ENCODE measurements around the gene NCEH1. TPM values are rescaled to one million over a fixed set of nuclear protein-coding genes. Genes with fewer than 3 reads are reported as not detected.
A peak's percentile ranks its signal among the peaks of the same experiment; 100 is the strongest.

Gene NCEH1
- total RNA-seq, 1 experiment from 2014 or later: 4.7 TPM

GRCh38 chr3:172678068-172678467 is 32.8 kb downstream of the NCEH1 start:
- Histone ChIP-seq H3K9me2 (replicated peaks; ENCODE audit: insufficient read depth, low read length) (no peaks in the 10 kb centered on the region), H3K9me3 (ENCODE audit: low read length) (no peaks in the 10 kb centered on the region), H3K36me3 (ENCODE audit: insufficient read depth, low read length) (no peaks in the 10 kb centered on the region), H2AFZ (ENCODE audit: low read length) (no peak overlapping the region), H3K4me1 (ENCODE audit: low read length) (no peaks in the 10 kb centered on the region), H3K79me2 (ENCODE audit: low read length) (no peaks in the 10 kb centered on the region), H3K27ac (ENCODE audit: low read length) (no peak overlapping the region), H4K20me1 (ENCODE audit: insufficient read depth, low read depth, low read length) (peaks cover 5% of the 10 kb centered on the region; the same call in 1 of the 2 replicates), H3K4me3 (ENCODE audit: low read length) (no peak overlapping the region), H3K4me2 (ENCODE audit: low read depth, low read length, poor library complexity, severe bottlenecking) (no peak overlapping the region), H3K9ac (ENCODE audit: low read length) (no peak overlapping the region), H3K27me3 (ENCODE audit: low read length) (no peaks in the 10 kb centered on the region)
- no peak for DNase-seq

- no peaks in the 10 kb centered on the region for H3K36me3 ChIP-seq (ENCODE audit: insufficient read depth, low read length)
- H4K20me1 ChIP-seq (ENCODE audit: insufficient read depth, low read depth, low read length): peaks cover 10% of the 10 kb centered on the region
- H3K27ac ChIP-seq (ENCODE audit: low read length): no peak overlapping the region
- no peak overlapping the region for H2AFZ ChIP-seq (ENCODE audit: low read length)
- no peak overlapping the region for H3K9ac ChIP-seq (ENCODE audit: low read length)
- no peaks in the 10 kb centered on the region for H3K79me2 ChIP-seq (ENCODE audit: low read length)
- H3K4me2 ChIP-seq (ENCODE audit: low read depth, low read length, poor library complexity, severe bottlenecking): no peak overlapping the region
- no peak for DNase-seq
- no peaks in the 10 kb centered on the region for H3K9me2 ChIP-seq (replicated peaks; ENCODE audit: insufficient read depth, low read length)
- H3K4me1 ChIP-seq (ENCODE audit: low read length): no peaks in the 10 kb centered on the region
- H3K9me3 ChIP-seq (ENCODE audit: low read length): no peaks in the 10 kb centered on the region
- no peaks in the 10 kb centered on the region for H3K27me3 ChIP-seq (ENCODE audit: low read length)
- H3K4me3 ChIP-seq (ENCODE audit: low read length): no peak overlapping the region
These were observed 34.5 kb downstream of the NCEH1 start for GRCh38 chr3:172676196-172676922.

- Histone ChIP-seq H3K79me2 (ENCODE audit: low read length) (no peaks in the 10 kb centered on the region), H3K4me2 (ENCODE audit: low read depth, low read length, poor library complexity, severe bottlenecking) (no peak overlapping the region), H4K20me1 (ENCODE audit: insufficient read depth, low read depth, low read length) (peaks cover 10% of the 10 kb centered on the region), H3K27ac (ENCODE audit: low read length) (no peak overlapping the region), H2AFZ (ENCODE audit: low read length) (no peak overlapping the region), H3K27me3 (ENCODE audit: low read length) (no peaks in the 10 kb centered on the region), H3K36me3 (ENCODE audit: insufficient read depth, low read length) (no peaks in the 10 kb centered on the region), H3K4me1 (ENCODE audit: low read length) (no peaks in the 10 kb centered on the region), H3K9ac (ENCODE audit: low read length) (no peak overlapping the region), H3K4me3 (ENCODE audit: low read length) (no peak overlapping the region), H3K9me2 (replicated peaks; ENCODE audit: insufficient read depth, low read length) (no peaks in the 10 kb centered on the region), H3K9me3 (ENCODE audit: low read length) (no peaks in the 10 kb centered on the region)
- DNase-seq: peak; percentile 83
These were observed 35.2 kb downstream of the NCEH1 start for GRCh38 chr3:172675441-172676193.

GRCh38 chr3:172673210-172673679 is 37.6 kb downstream of the NCEH1 start:
- H3K9ac ChIP-seq (ENCODE audit: low read length): no peak overlapping the region
- H3K9me3 ChIP-seq (ENCODE audit: low read length): no peaks in the 10 kb centered on the region
- H3K4me3 ChIP-seq (ENCODE audit: low read length): no peak overlapping the region
- no peaks in the 10 kb centered on the region for H3K27me3 ChIP-seq (ENCODE audit: low read length)
- no peaks in the 10 kb centered on the region for H3K36me3 ChIP-seq (ENCODE audit: insufficient read depth, low read length)
- H3K79me2 ChIP-seq (ENCODE audit: low read length): no peaks in the 10 kb centered on the region
- no peak overlapping the region for H2AFZ ChIP-seq (ENCODE audit: low read length)
- peak; percentile 89 for DNase-seq
- no peak overlapping the region for H3K4me2 ChIP-seq (ENCODE audit: low read depth, low read length, poor library complexity, severe bottlenecking)
- H3K4me1 ChIP-seq (ENCODE audit: low read length): peaks cover 6% of the 10 kb centered on the region
- H4K20me1 ChIP-seq (ENCODE audit: insufficient read depth, low read depth, low read length): peaks cover 10% of the 10 kb centered on the region
- H3K9me2 ChIP-seq (replicated peaks; ENCODE audit: insufficient read depth, low read length): no peaks in the 10 kb centered on the region
- no peak overlapping the region for H3K27ac ChIP-seq (ENCODE audit: low read length)

GRCh38 chr3:172669021-172669420 is 41.8 kb downstream of the NCEH1 start:
- no peaks in the 10 kb centered on the region for H3K9me3 ChIP-seq (ENCODE audit: low read length)
- no peaks in the 10 kb centered on the region for H3K36me3 ChIP-seq (ENCODE audit: insufficient read depth, low read length)
- H4K20me1 ChIP-seq (ENCODE audit: insufficient read depth, low read depth, low read length): peaks cover 5% of the 10 kb centered on the region; the same call in 1 of the 2 replicates
- no peak overlapping the region for H3K9ac ChIP-seq (ENCODE audit: low read length)
- H2AFZ ChIP-seq (ENCODE audit: low read length): no peak overlapping the region
- peaks cover 14% of the 10 kb centered on the region for H3K4me1 ChIP-seq (ENCODE audit: low read length)
- no peaks in the 10 kb centered on the region for H3K79me2 ChIP-seq (ENCODE audit: low read length)
- no peak overlapping the region for H3K4me3 ChIP-seq (ENCODE audit: low read length)
- H3K27ac ChIP-seq (ENCODE audit: low read length): no peak overlapping the region
- H3K4me2 ChIP-seq (ENCODE audit: low read depth, low read length, poor library complexity, severe bottlenecking): no peak overlapping the region
- H3K9me2 ChIP-seq (replicated peaks; ENCODE audit: insufficient read depth, low read length): no peaks in the 10 kb centered on the region
- no peaks in the 10 kb centered on the region for H3K27me3 ChIP-seq (ENCODE audit: low read length)
- no peak for DNase-seq

- Histone ChIP-seq H3K4me1 (ENCODE audit: low read length) (peaks cover 14% of the 10 kb centered on the region), H3K27ac (ENCODE audit: low read length) (no peak overlapping the region), H3K9ac (ENCODE audit: low read length) (no peak overlapping the region), H3K79me2 (ENCODE audit: low read length) (no peaks in the 10 kb centered on the region), H3K9me3 (ENCODE audit: low read length) (no peaks in the 10 kb centered on the region), H2AFZ (ENCODE audit: low read length) (no peak overlapping the region), H3K4me2 (ENCODE audit: low read depth, low read length, poor library complexity, severe bottlenecking) (no peak overlapping the region), H3K27me3 (ENCODE audit: low read length) (no peaks in the 10 kb centered on the region), H3K36me3 (ENCODE audit: insufficient read depth, low read length) (no peaks in the 10 kb centered on the region), H3K4me3 (ENCODE audit: low read length) (no peak overlapping the region), H4K20me1 (ENCODE audit: insufficient read depth, low read depth, low read length) (no peaks in the 10 kb centered on the region; the same call in 1 of the 2 replicates), H3K9me2 (replicated peaks; ENCODE audit: insufficient read depth, low read length) (no peaks in the 10 kb centered on the region)
- peak; percentile 92 for DNase-seq
These were observed 43.8 kb downstream of the NCEH1 start for GRCh38 chr3:172666873-172667694.

GRCh38 chr3:172666181-172666872 is 44.5 kb downstream of the NCEH1 start:
- H3K9ac ChIP-seq (ENCODE audit: low read length): no peak overlapping the region
- no peaks in the 10 kb centered on the region for H3K9me2 ChIP-seq (replicated peaks; ENCODE audit: insufficient read depth, low read length)
- no peak overlapping the region for H3K4me3 ChIP-seq (ENCODE audit: low read length)
- no peak overlapping the region for H3K27ac ChIP-seq (ENCODE audit: low read length)
- no peaks in the 10 kb centered on the region for H4K20me1 ChIP-seq (ENCODE audit: insufficient read depth, low read depth, low read length)
- H3K79me2 ChIP-seq (ENCODE audit: low read length): no peaks in the 10 kb centered on the region
- no peaks in the 10 kb centered on the region for H3K27me3 ChIP-seq (ENCODE audit: low read length)
- peaks cover 14% of the 10 kb centered on the region for H3K4me1 ChIP-seq (ENCODE audit: low read length)
- H3K36me3 ChIP-seq (ENCODE audit: insufficient read depth, low read length): no peaks in the 10 kb centered on the region
- H3K9me3 ChIP-seq (ENCODE audit: low read length): no peaks in the 10 kb centered on the region
- no peak overlapping the region for H3K4me2 ChIP-seq (ENCODE audit: low read depth, low read length, poor library complexity, severe bottlenecking)
- no peak overlapping the region for H2AFZ ChIP-seq (ENCODE audit: low read length)
- DNase-seq: peak; percentile 43

Data from Karpas-422 (cell line).